K562 (cell line): ENCODE data around the gene ZNF428. TPM values are rescaled to one million over a fixed set of nuclear protein-coding genes. Genes with fewer than 3 reads are reported as not detected.
A peak's percentile ranks its signal among the peaks of the same experiment; 100 is the strongest.

Source experiments
- ATAC-seq: fragments of 200-7000 bp; cut with Tn5 transposase; 3 replicates; pipeline ENCODE4 v1.9.1; 2020; ENCODE audit warnings: moderate library complexity
- BruUV-seq: library from RNA; stranded (reverse); fragments of 400-500 nt; replicated peaks from 2 replicates; lab custom pipeline; 2021; lab: Mats Ljungman, UMichigan
- CTCF ChIA-PET: fragments of 300-600 bp; formaldehyde crosslinking; extraction: SDS; loops from one replicate; lab custom pipeline; 2021; ENCODE audit warnings: low intra/inter-chr PET ratio; lab: Yijun Ruan, JAX
- POLR2A ChIA-PET: fragments of 300-600, 350-650 bp; sonication (Branson Sonifier 250); formaldehyde crosslinking; extraction: SDS; loops from one replicate; lab custom pipeline; 2021; ENCODE audit warnings: antibody characterized with exemption, inconsistent platforms; lab: Yijun Ruan, JAX
- DNase-seq, 4 experiments: peaks; one replicate each; pipeline versions ENCODE4 v3.0.0 to v3.0.0-alpha.2; 2011 to 2018; ENCODE audit warnings: low spot score in 3 of 4, mixed read lengths in 3 of 4; ENCODE audit errors: extremely low read depth in 1 of 4
- FAIRE-seq: peaks from 2 replicates; lab custom pipeline; 2011; peaks lifted over from hg19 to GRCh38; lab: Jason Lieb, UNC
- H2AFZ ChIP-seq: 2 replicates; pipeline ENCODE4 v1.6.0; 2011; ENCODE audit warnings: low read depth, low read length, control low read depth, inconsistent platforms
- H3K27ac ChIP-seq: fragments of 200-600 bp; 3 replicates; pipeline ENCODE4 v1.8.0; 2011; ENCODE audit warnings: low read depth, mild to moderate bottlenecking, control low read depth, inconsistent platforms, low read length, moderate library complexity, mixed read lengths; ENCODE audit errors: extremely low read depth
- H3K27me3 ChIP-seq, 2 experiments: fragments of 300-600 bp in 1 of 2; 2 replicates in 1 of 2; 3 replicates in 1 of 2; pipeline versions ENCODE4 v1.6.0 to v1.8.0; 2011; ENCODE audit warnings: inconsistent platforms in 2 of 2, low read length in 2 of 2, mild to moderate bottlenecking in 1 of 2, mixed read lengths in 1 of 2, moderate library complexity in 1 of 2; ENCODE audit not compliant: control insufficient read depth in 2 of 2, insufficient read depth in 2 of 2
- H3K36me3 ChIP-seq: fragments of 300-600 bp; 3 replicates; pipeline ENCODE4 v1.8.0; 2011; ENCODE audit warnings: mild to moderate bottlenecking, low read length, inconsistent platforms; ENCODE audit not compliant: control insufficient read depth, insufficient read depth
- H3K4me1 ChIP-seq, 2 experiments: fragments of 200-600 bp in 1 of 2; replicated peaks in 1 of 2; 2 replicates in 1 of 2; 3 replicates in 1 of 2; pipeline versions ENCODE4 v1.5.1 to v1.8.0; 2011; ENCODE audit warnings: inconsistent platforms in 2 of 2, low read length in 2 of 2, mild to moderate bottlenecking in 1 of 2, mixed read lengths in 1 of 2, moderate library complexity in 1 of 2; ENCODE audit not compliant: control insufficient read depth in 2 of 2, insufficient read depth in 2 of 2
- H3K4me2 ChIP-seq: 2 replicates; pipeline ENCODE4 v1.6.1; 2011; ENCODE audit warnings: low read length, control low read depth, inconsistent platforms, mixed read lengths; ENCODE audit not compliant: insufficient read depth
- H3K4me3 ChIP-seq: fragments of 200-600 bp; sonication (generic), shearing (Covaris generic); 2 replicates; pipeline ENCODE4 v1.5.1; 2016; ENCODE audit warnings: control low read depth, inconsistent platforms
- H3K79me2 ChIP-seq: fragments of 200-600 bp; 3 replicates; pipeline ENCODE4 v1.8.0; 2011; ENCODE audit warnings: low read length, inconsistent platforms; ENCODE audit not compliant: control insufficient read depth, insufficient read depth
- H3K9ac ChIP-seq, 2 experiments: 2 replicates each; pipeline versions ENCODE4 v1.6.0 to v1.6.1; 2011; ENCODE audit warnings: low read depth in 2 of 2, low read length in 2 of 2, control low read depth in 1 of 2, inconsistent platforms in 1 of 2, mild to moderate bottlenecking in 1 of 2, mixed read lengths in 1 of 2; ENCODE audit not compliant: insufficient read depth in 1 of 2
- H3K9me1 ChIP-seq: one replicate; pipeline ENCODE4 v1.6.0; 2011; ENCODE audit warnings: inconsistent platforms, mild to moderate bottlenecking, low read length, moderate library complexity; ENCODE audit not compliant: control insufficient read depth, insufficient read depth
- H3K9me3 ChIP-seq: replicated peaks from 2 replicates; pipeline ENCODE4 v1.5.1; 2011; ENCODE audit warnings: low read depth, low read length, inconsistent platforms; ENCODE audit not compliant: control insufficient read depth, insufficient read depth
- H4K20me1 ChIP-seq: replicated peaks from 2 replicates; pipeline ENCODE4 v1.6.1; 2011; ENCODE audit warnings: low read length, inconsistent platforms, mixed read lengths; ENCODE audit not compliant: control insufficient read depth, insufficient read depth
- CCNT2 ChIP-seq: IDR thresholded peaks from 2 replicates; pipeline ENCODE4 v1.6.1; 2011; ENCODE audit warnings: borderline replicate concordance, low read depth, mild to moderate bottlenecking, moderate library complexity, mixed read lengths, low read length; ENCODE audit not compliant: insufficient read length; ENCODE audit errors: extremely low read depth
- EP400 ChIP-seq: fragments of 450-650 bp; IDR thresholded peaks from 2 replicates; pipeline ENCODE4 v1.6.1; 2017; ENCODE audit warnings: antibody characterized with exemption, mild to moderate bottlenecking, moderate library complexity
- KAT7 ChIP-seq: sonication (generic); formaldehyde crosslinking; IDR thresholded peaks from 2 replicates; pipeline ENCODE4 v1.8.0; 2022; ENCODE audit warnings: missing genetic modification reagents, mild to moderate bottlenecking, borderline replicate concordance
- NEUROD1 ChIP-seq: fragments of 150-350 bp; IDR thresholded peaks from 2 replicates; pipeline ENCODE4 v1.6.1; 2014; ENCODE audit warnings: borderline replicate concordance, low read length, low read depth; ENCODE audit not compliant: partially characterized antibody
- ZNF134 ChIP-seq: fragments of 250-450 bp; sonication (Bioruptor Pico); conservative IDR thresholded peaks from 2 replicates; pipeline ENCODE4 v1.4.0; 2020
- ZNF274 ChIP-seq: IDR thresholded peaks from 2 replicates; pipeline ENCODE4 v1.6.1; 2011; ENCODE audit warnings: low read depth, mild to moderate bottlenecking, low read length, moderate library complexity, borderline replicate concordance
- ZNF311 ChIP-seq: fragments of 250-450 bp; sonication (Bioruptor Pico); IDR thresholded peaks from 2 replicates; pipeline ENCODE4 v1.4.0; 2020; ENCODE audit warnings: mild to moderate bottlenecking, moderate library complexity
- ZNF778 ChIP-seq: fragments of 450-650 bp; formaldehyde crosslinking; IDR thresholded peaks from 2 replicates; pipeline ENCODE4 v1.4.0; 2020; ENCODE audit warnings: mild to moderate bottlenecking, moderate library complexity
- WGBS: fragments of 100-300 bp; shearing (Covaris generic); methylation state at CpG from one replicate; pipeline ENCODE4 v1.1.6; 2016; ENCODE audit warnings: low coverage, mixed read lengths; ENCODE audit not compliant: insufficient coverage; ENCODE audit errors: missing lambda C conversion rate; 5-methylcytosine and 5-hydroxymethylcytosine counted together
- in situ Hi-C: fragments of 300-500 bp; cut with MboI; formaldehyde crosslinking; loops from 4 replicates; pipeline ENCODE4 v1.15.0; 2018; ENCODE audit warnings: inconsistent platforms, mixed read lengths
- intact Hi-C: fragments of 100-400 bp; cut with micrococcal nuclease; formaldehyde crosslinking; loops from 2 replicates; pipeline ENCODE4 v1.14.2; 2022
- polyA plus RNA-seq, 8 experiments: library from polyadenylated mRNA; depleted of rRNA in 4 of 8; stranded (reverse) in 5 of 8; unstranded in 3 of 8; fragments of >200 nt; fragmentation: Nextera tagmentation in 2 of 8; fragmentation: Illumina TruSeq in 1 of 8; extraction: Ambion mirVana in 2 of 8; extraction: Trizol in 1 of 8; gene quantifications; 2 replicates each; pipeline versions ENCODE4 v1.2.1 to v1.2.3, GENCODE V29; 2011 to 2014; ENCODE audit warnings: inconsistent platforms in 1 of 8, missing spikeins in 1 of 8
- total RNA-seq, 7 experiments: library from RNA; depleted of rRNA in 6 of 7; stranded (reverse); fragments of >200 nt in 6 of 7; fragmentation: Illumina TruSeq in 2 of 7; extraction: Trizol in 2 of 7; gene quantifications; 2 replicates each; pipeline versions ENCODE4 v1.2.1 to v1.2.3, GENCODE V29; 2011 to 2021; ENCODE audit warnings: low replicate concordance in 1 of 7
- TF ChIP-seq, protein P1 (sequence below): fragments of 450-650 bp; IDR thresholded peaks from 2 replicates; pipeline ENCODE4 v1.6.1; 2016
- TF ChIP-seq, protein P2 (sequence below): fragments of 450-650 bp; formaldehyde crosslinking; IDR thresholded peaks from 2 replicates; pipeline ENCODE4 v1.4.0; 2022; ENCODE audit warnings: missing genetic modification characterization
- TF ChIP-seq, protein P3 (sequence below), 3 experiments: fragments of 200-800 bp in 1 of 3; fragments of 250-450 bp in 1 of 3; fragments of 450-650 bp in 1 of 3; sonication (Bioruptor Pico) in 1 of 3; sonication (Bioruptor generic) in 1 of 3; formaldehyde crosslinking in 1 of 3; IDR thresholded peaks; 2 replicates each; pipeline versions ENCODE4 v1.6.1 to v1.8.0; 2016 to 2022; ENCODE audit warnings: mild to moderate bottlenecking in 2 of 3, missing genetic modification characterization in 2 of 3, missing compliant biosample characterization in 1 of 3, moderate library complexity in 1 of 3
- TF ChIP-seq, protein P4 (sequence below): sonication (generic); formaldehyde crosslinking; IDR thresholded peaks from 2 replicates; pipeline ENCODE4 v1.8.0; 2022; ENCODE audit warnings: mild to moderate bottlenecking, missing genetic modification reagents

Gene ZNF428
- total and polyA plus RNA-seq, 9 of the 15 experiments (the other 6 are each of a cell fraction or from before 2014, with no cell fraction given) = 0.15 to 85.7 (median 15.9) TPM

DNA sequence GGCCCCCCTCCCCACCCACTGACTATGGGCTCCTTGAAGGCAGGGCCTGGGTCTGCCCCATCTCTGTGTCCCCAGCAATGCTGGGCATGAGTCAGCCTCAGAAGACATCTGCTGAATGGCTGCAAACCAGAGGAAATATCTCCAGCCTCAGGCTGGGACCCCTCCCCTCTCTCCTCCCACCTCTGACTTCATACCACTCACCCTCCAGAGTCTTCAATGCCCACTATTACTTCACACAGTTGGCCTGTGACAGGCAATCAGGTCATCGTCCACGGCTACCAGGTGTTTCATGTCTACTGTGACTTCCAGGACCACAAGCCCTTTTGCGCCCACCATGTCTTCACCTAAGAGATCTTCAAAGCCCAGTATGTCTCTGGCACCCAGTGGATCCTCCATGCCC is 7.6 kb downstream of the ZNF428 start, which contains the start of gene SRRM5:
TSS of gene SRRM5 (plus strand) at position 301 of the 400 bp plus-strand sequence. CDS start at position 335, 34 bp downstream.
- 96% methylated on average over 3 of the region's 3 CpGs for WGBS
- H3K27ac ChIP-seq = peak within 1 kb of the TSS; percentile 58; the same call in 2 of the 3 replicates
- in situ Hi-C loops = no loop called here
- TF ChIP-seq NEUROD1 (no peak), CCNT2 (no peak), ZNF134 (no peak), KAT7 (CRISPR knock-in tag) (no peak), ZNF311 (no peak), ZNF778 (no peak), ZNF274 (no peak), EP400 (no peak)
- TF ChIP-seq, protein P1, sequence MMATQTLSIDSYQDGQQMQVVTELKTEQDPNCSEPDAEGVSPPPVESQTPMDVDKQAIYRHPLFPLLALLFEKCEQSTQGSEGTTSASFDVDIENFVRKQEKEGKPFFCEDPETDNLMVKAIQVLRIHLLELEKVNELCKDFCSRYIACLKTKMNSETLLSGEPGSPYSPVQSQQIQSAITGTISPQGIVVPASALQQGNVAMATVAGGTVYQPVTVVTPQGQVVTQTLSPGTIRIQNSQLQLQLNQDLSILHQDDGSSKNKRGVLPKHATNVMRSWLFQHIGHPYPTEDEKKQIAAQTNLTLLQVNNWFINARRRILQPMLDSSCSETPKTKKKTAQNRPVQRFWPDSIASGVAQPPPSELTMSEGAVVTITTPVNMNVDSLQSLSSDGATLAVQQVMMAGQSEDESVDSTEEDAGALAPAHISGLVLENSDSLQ = no peak
- TF ChIP-seq, protein P2, sequence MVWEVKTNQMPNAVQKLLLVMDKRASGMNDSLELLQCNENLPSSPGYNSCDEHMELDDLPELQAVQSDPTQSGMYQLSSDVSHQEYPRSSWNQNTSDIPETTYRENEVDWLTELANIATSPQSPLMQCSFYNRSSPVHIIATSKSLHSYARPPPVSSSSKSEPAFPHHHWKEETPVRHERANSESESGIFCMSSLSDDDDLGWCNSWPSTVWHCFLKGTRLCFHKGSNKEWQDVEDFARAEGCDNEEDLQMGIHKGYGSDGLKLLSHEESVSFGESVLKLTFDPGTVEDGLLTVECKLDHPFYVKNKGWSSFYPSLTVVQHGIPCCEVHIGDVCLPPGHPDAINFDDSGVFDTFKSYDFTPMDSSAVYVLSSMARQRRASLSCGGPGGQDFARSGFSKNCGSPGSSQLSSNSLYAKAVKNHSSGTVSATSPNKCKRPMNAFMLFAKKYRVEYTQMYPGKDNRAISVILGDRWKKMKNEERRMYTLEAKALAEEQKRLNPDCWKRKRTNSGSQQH (CRISPR knock-in tag) = no peak
- TF ChIP-seq, protein P3, sequence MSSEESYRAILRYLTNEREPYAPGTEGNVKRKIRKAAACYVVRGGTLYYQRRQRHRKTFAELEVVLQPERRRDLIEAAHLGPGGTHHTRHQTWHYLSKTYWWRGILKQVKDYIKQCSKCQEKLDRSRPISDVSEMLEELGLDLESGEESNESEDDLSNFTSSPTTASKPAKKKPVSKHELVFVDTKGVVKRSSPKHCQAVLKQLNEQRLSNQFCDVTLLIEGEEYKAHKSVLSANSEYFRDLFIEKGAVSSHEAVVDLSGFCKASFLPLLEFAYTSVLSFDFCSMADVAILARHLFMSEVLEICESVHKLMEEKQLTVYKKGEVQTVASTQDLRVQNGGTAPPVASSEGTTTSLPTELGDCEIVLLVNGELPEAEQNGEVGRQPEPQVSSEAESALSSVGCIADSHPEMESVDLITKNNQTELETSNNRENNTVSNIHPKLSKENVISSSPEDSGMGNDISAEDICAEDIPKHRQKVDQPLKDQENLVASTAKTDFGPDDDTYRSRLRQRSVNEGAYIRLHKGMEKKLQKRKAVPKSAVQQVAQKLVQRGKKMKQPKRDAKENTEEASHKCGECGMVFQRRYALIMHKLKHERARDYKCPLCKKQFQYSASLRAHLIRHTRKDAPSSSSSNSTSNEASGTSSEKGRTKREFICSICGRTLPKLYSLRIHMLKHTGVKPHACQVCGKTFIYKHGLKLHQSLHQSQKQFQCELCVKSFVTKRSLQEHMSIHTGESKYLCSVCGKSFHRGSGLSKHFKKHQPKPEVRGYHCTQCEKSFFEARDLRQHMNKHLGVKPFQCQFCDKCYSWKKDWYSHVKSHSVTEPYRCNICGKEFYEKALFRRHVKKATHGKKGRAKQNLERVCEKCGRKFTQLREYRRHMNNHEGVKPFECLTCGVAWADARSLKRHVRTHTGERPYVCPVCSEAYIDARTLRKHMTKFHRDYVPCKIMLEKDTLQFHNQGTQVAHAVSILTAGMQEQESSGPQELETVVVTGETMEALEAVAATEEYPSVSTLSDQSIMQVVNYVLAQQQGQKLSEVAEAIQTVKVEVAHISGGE (CRISPR knock-in tag; IDR thresholded peaks at IDR 0.05) = no peak
- TF ChIP-seq, protein P4, sequence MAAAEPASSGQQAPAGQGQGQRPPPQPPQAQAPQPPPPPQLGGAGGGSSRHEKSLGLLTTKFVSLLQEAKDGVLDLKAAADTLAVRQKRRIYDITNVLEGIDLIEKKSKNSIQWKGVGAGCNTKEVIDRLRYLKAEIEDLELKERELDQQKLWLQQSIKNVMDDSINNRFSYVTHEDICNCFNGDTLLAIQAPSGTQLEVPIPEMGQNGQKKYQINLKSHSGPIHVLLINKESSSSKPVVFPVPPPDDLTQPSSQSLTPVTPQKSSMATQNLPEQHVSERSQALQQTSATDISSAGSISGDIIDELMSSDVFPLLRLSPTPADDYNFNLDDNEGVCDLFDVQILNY (CRISPR knock-in tag) = no peak

More for the DNA sequence above, 7.6 kb downstream of the ZNF428 start, which contains the start of gene SRRM5:
- Histone ChIP-seq H3K27me3 (no peaks in the 10 kb centered on the region), H3K4me1 (peaks cover 27 to 41% of the 10 kb centered on the region in 2 experiments), H3K9ac (peak within 1 kb of the TSS in 1 of 2 experiments; percentile 84; a peak in 2 of 4 replicates), H3K79me2 (peaks cover 24% of the 10 kb centered on the region), H4K20me1 (no peaks in the 10 kb centered on the region), H3K4me2 (no peak within 1 kb of the TSS), H3K4me3 (no peak within 1 kb of the TSS), H3K36me3 (peaks cover 47% of the 10 kb centered on the region; the same call in 2 of the 3 replicates), H3K9me1 (peaks cover 6% of the 10 kb centered on the region), H2AFZ (no peak within 1 kb of the TSS), H3K9me3 (no peaks in the 10 kb centered on the region)
- ATAC-seq = no peak
- no peak for DNase-seq
- no peak for FAIRE-seq
- no TSS peak for BruUV-seq
- intact Hi-C loops = no loop called here
- CTCF ChIA-PET = no interaction called here
- POLR2A ChIA-PET = interaction anchor here (8.7 kb wide), 1 partner anchor 15 kb away, joined by 60 read pairs; the partner anchor contains the start of genes IRGQ and ZNF576
